Spleen (tissue), 11 donors: ENCODE results near the gene GRP. TPM values are rescaled to one million over a fixed set of nuclear protein-coding genes. Genes with fewer than 3 reads are reported as not detected.
A peak's percentile ranks its signal among the peaks of the same experiment; 100 is the strongest.
"Not testable (repeated sequence)": the region's sequence is repeated elsewhere in the genome, so short reads cannot be mapped to it uniquely, and the experiment has no call there.

Experiments used
- DNase-seq: peaks from one replicate; pipeline ENCODE4 v3.0.0-alpha.2; 2020
- H3K27ac ChIP-seq, 8 donors: fragments of 200-600 bp; sonication (generic) in 7 of 8; 1 replicate in 4 of 8; 2 replicates in 4 of 8; pipeline versions ENCODE4 v1.5.0 to v1.8.0; 2016 to 2021; ENCODE audit warnings: inconsistent platforms in 4 of 8, mild to moderate bottlenecking in 4 of 8, moderate library complexity in 1 of 8
- H3K27me3 ChIP-seq, 7 donors: fragments of 200-600 bp; sonication (generic) in 6 of 7; replicated peaks in 1 of 7; 1 replicate in 4 of 7; 2 replicates in 3 of 7; pipeline versions ENCODE4 v1.5.0 to v1.8.0; 2016 to 2021; ENCODE audit warnings: inconsistent platforms in 3 of 7, mild to moderate bottlenecking in 1 of 7
- H3K36me3 ChIP-seq, 6 donors: fragments of 200-600 bp; sonication (generic) in 5 of 6; 1 replicate in 4 of 6; 2 replicates in 2 of 6; pipeline versions ENCODE4 v1.5.0 to v1.8.0; 2016 to 2021; ENCODE audit warnings: inconsistent platforms in 2 of 6
- H3K4me1 ChIP-seq, 6 donors: fragments of 200-600 bp; sonication (generic) in 5 of 6; 1 replicate in 3 of 6; 2 replicates in 3 of 6; pipeline versions ENCODE4 v1.5.0 to v1.8.0; 2016 to 2021; ENCODE audit warnings: inconsistent platforms in 3 of 6
- H3K4me3 ChIP-seq, 8 donors: fragments of 200-600 bp; sonication (generic) in 7 of 8; 1 replicate in 4 of 8; 2 replicates in 4 of 8; pipeline versions ENCODE4 v1.5.0 to v1.8.0; 2016 to 2021; ENCODE audit warnings: inconsistent platforms in 4 of 8, mild to moderate bottlenecking in 4 of 8, moderate library complexity in 2 of 8
- H3K9me3 ChIP-seq, 8 donors: fragments of 200-600 bp; sonication (generic) in 7 of 8; 1 replicate in 4 of 8; 2 replicates in 4 of 8; pipeline versions ENCODE4 v1.5.0 to v1.8.0; 2016 to 2021; ENCODE audit warnings: inconsistent platforms in 4 of 8
- CTCF ChIP-seq, 11 experiments: fragments of 200-600 bp in 7 of 11; fragments of 450-650 bp in 4 of 11; sonication (generic) in 4 of 11; IDR thresholded peaks in 8 of 11; conservative IDR thresholded peaks in 3 of 11; 1 replicate in 7 of 11; 2 replicates in 4 of 11; pipeline versions ENCODE4 v1.4.0 to v1.8.0; 2016 to 2021; ENCODE audit warnings: antibody characterized with exemption in 11 of 11, inconsistent platforms in 4 of 11, mild to moderate bottlenecking in 1 of 11
- POLR2A ChIP-seq, 3 donors: fragments of 450-650 bp; IDR thresholded peaks; one replicate each; pipeline ENCODE4 v1.5.1; 2017; ENCODE audit warnings: antibody characterized with exemption in 3 of 3, mild to moderate bottlenecking in 1 of 3
- POLR2AphosphoS5 ChIP-seq, 3 donors: sonication (generic); formaldehyde crosslinking; IDR thresholded peaks; one replicate each; pipeline ENCODE4 v1.5.1; 2017; ENCODE audit warnings: antibody characterized with exemption in 3 of 3
- WGBS, 5 donors: extraction: QIAGEN DNeasy Blood & Tissue Kit in 3 of 5; methylation state at CpG; one replicate each; pipeline versions ENCODE4 v1.1.5 to v1.1.7; 2013 to 2018; 5-methylcytosine and 5-hydroxymethylcytosine counted together
- intact Hi-C: fragments of 100-400 bp; cut with DNase I; formaldehyde crosslinking; loops from one replicate; pipeline ENCODE4 v1.15.0; 2023; ENCODE audit warnings: low total_unique reads
- polyA plus RNA-seq, 3 donors: library from polyadenylated mRNA; stranded (reverse); fragments of 200-250 nt; gene quantifications; one replicate each; pipeline ENCODE4 v1.2.1, GENCODE V29; 2013
- total RNA-seq, 7 donors: library from RNA; depleted of rRNA in 3 of 7; stranded (reverse); fragments of >200 nt in 3 of 7; fragmentation: NEBNext Ultra II Directional in 4 of 7; extraction: Animal tissue kit (Norgen Biotek cat#: 25700) in 4 of 7; gene quantifications; one replicate each; pipeline versions ENCODE4 v1.1.0 to v1.2.1, GENCODE V29; 2016 to 2021
- donor health status: healthy with polysubstance abuse.
- donor health status: DM: no; HTN: no; CAD: no; lungs with moderate emphysema.
- donor health status: DM: no; HTN: no; CAD: no.
- donor health status: Bipolar disorder and iron deficiency.
- donor health status: healthy.
- donor health status: DM: no; HTN: no; CAD: no.
- donor health status: DM: yes; HTN: yes; CAD: no.

The GRP gene
- total and polyA plus RNA-seq, 10 donors, result not detected

- H3K4me3 ChIP-seq, H3K36me3 ChIP-seq, intact Hi-C loops, H3K9me3 ChIP-seq, DNase-seq, H3K27ac ChIP-seq: not testable (repeated sequence)
- 89 to 100% (median 91%) methylated on average over 1 to 2 of the region's 2 CpGs for WGBS, 5 donors
- H3K27me3 ChIP-seq, result peaks cover 4 to 53% (median 47%) of the 10 kb centered on the region in 7 donors
- H3K4me1 ChIP-seq, result peaks cover 0 to 22% (median 14%) of the 10 kb centered on the region in 6 donors
Observed at GRCh38 chr18:59262243-59262642, 42.3 kb downstream of the GRP start.

GRCh38 chr18:59263661-59264060 is 43.7 kb downstream of the GRP start:
- Histone ChIP-seq H3K27me3 (peaks cover 13 to 64% (median 61%) of the 10 kb centered on the region in 7 donors), H3K4me3 (no peak overlapping the region), H3K9me3 (peaks cover 0 to 7% (median 0%) of the 10 kb centered on the region in 8 donors), H3K36me3 (no peaks in the 10 kb centered on the region), H3K4me1 (peaks cover 0 to 36% (median 23%) of the 10 kb centered on the region in 6 donors), H3K27ac (no peak overlapping the region)
- WGBS, 5 donors, result 11 to 16% (median 14%) methylated on average over 16 of the region's 16 CpGs
- DNase-seq, result peak; percentile 29
- intact Hi-C loops, result no loop called here
- no peak for TF ChIP-seq CTCF (IDR thresholded peaks at IDR 0.05 in 8 of 11, conservative IDR thresholded peaks at IDR 0.05 in 3 of 11)
- no peak for TF ChIP-seq POLR2AphosphoS5 (IDR thresholded peaks at IDR 0.05)
- TF ChIP-seq POLR2A (IDR thresholded peaks at IDR 0.05), result no peak

GRCh38 chr18:59264121-59264571 is 44.2 kb downstream of the GRP start:
- no peak for DNase-seq

GRCh38 chr18:59264651-59265245 is 44.8 kb downstream of the GRP start:
- WGBS, 5 donors, result 11 to 15% (median 11%) methylated on average over 28 to 41 of the region's 41 CpGs
- H3K4me1 ChIP-seq, result peaks cover 0 to 45% (median 29%) of the 10 kb centered on the region in 6 donors

More at GRCh38 chr18:59264121-59264571, 44.2 kb downstream of the GRP start:
- H3K27ac ChIP-seq, result no peak overlapping the region
- no peaks in the 10 kb centered on the region for H3K36me3 ChIP-seq
- H3K27me3 ChIP-seq, result peaks cover 15 to 69% (median 64%) of the 10 kb centered on the region in 7 donors
- peaks cover 0 to 7% (median 0%) of the 10 kb centered on the region in 8 donors for H3K9me3 ChIP-seq
- no peak overlapping the region for H3K4me3 ChIP-seq
- 11 to 21% (median 14%) methylated on average over 8 to 17 of the region's 17 CpGs for WGBS, 5 donors
- TF ChIP-seq CTCF (IDR thresholded peaks at IDR 0.05 in 8 of 11, conservative IDR thresholded peaks at IDR 0.05 in 3 of 11), result no peak
- TF ChIP-seq POLR2AphosphoS5 (IDR thresholded peaks at IDR 0.05), result no peak
- TF ChIP-seq POLR2A (IDR thresholded peaks at IDR 0.05), result no peak
- H3K4me1 ChIP-seq, result peaks cover 0 to 40% (median 26%) of the 10 kb centered on the region in 6 donors
- intact Hi-C loops, result no loop called here

More at GRCh38 chr18:59264651-59265245, 44.8 kb downstream of the GRP start:
- peaks cover 0 to 7% (median 0%) of the 10 kb centered on the region in 8 donors for H3K9me3 ChIP-seq
- H3K27ac ChIP-seq, result no peak overlapping the region
- peak overlapping the region in 5 of 8 donors; percentile 31 to 69 (median 39) for H3K4me3 ChIP-seq
- DNase-seq, result no peak
- H3K27me3 ChIP-seq, result peaks cover 15 to 75% (median 70%) of the 10 kb centered on the region in 7 donors
- intact Hi-C loops, result no loop called here
- no peak for TF ChIP-seq CTCF (IDR thresholded peaks at IDR 0.05 in 8 of 11, conservative IDR thresholded peaks at IDR 0.05 in 3 of 11)
- TF ChIP-seq POLR2A (IDR thresholded peaks at IDR 0.05), result no peak
- TF ChIP-seq POLR2AphosphoS5 (IDR thresholded peaks at IDR 0.05), result no peak
- no peaks in the 10 kb centered on the region for H3K36me3 ChIP-seq
